Central memory CD4-positive, alpha-beta T cell (primary cell): ENCODE data around the gene ISLR2.
"Not testable (repeated sequence)": the region's sequence is repeated elsewhere in the genome, so short reads cannot be mapped to it uniquely, and the experiment has no call there.

Experiments
- DNase-seq: peaks from one replicate; pipeline ENCODE4 v3.0.0; 2022
- total RNA-seq, 3 experiments: gene quantifications; one replicate each; lab custom pipeline; 2026; lab: John Stamatoyannopoulos, UW

The ISLR2 gene, protein sequence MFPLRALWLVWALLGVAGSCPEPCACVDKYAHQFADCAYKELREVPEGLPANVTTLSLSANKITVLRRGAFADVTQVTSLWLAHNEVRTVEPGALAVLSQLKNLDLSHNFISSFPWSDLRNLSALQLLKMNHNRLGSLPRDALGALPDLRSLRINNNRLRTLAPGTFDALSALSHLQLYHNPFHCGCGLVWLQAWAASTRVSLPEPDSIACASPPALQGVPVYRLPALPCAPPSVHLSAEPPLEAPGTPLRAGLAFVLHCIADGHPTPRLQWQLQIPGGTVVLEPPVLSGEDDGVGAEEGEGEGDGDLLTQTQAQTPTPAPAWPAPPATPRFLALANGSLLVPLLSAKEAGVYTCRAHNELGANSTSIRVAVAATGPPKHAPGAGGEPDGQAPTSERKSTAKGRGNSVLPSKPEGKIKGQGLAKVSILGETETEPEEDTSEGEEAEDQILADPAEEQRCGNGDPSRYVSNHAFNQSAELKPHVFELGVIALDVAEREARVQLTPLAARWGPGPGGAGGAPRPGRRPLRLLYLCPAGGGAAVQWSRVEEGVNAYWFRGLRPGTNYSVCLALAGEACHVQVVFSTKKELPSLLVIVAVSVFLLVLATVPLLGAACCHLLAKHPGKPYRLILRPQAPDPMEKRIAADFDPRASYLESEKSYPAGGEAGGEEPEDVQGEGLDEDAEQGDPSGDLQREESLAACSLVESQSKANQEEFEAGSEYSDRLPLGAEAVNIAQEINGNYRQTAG
- total RNA-seq = 0 reads per million in 3 experiments

GRCh38 chr15:74130155-74130848, at the start of gene ISLR2:
Gene ISLR2, plus strand, starts transcription at chr15:74130586. Its CDS starts 2,169 bp downstream, at chr15:74132755.
- no peak for DNase-seq

- not testable (repeated sequence) for DNase-seq
Measured at GRCh38 chr15:74082450-74082849, 47.9 kb upstream of the ISLR2 start, which contains the start of gene GOLGA6A. Gene GOLGA6A, minus strand, starts transcription at chr15:74082550. Its CDS starts 41 bp downstream, at chr15:74082509.

DNA sequence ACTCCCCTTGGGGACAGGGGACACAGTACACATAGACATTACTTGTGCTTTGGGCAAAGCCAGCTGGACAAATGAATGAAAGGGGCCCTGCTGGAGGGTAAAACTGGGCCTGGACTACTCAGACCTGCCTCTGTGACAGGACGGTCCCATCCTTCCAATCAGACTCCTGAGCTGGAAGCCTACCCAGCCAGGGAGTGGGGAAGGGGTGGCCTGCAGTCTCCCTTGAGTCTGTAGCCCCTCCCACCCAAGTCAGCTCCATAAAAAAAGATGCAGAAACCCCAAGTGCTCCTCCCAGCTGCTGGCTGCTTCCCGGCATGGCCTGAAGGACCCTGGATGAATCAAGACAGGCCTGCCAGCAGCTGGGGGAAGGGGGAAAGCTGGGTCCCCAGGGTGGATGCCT, 35.8 kb upstream of the ISLR2 start:
- not testable (repeated sequence) for DNase-seq

- DNase-seq = not testable (repeated sequence)
Measured at GRCh38 chr15:74095610-74096009, 34.8 kb upstream of the ISLR2 start.

DNA sequence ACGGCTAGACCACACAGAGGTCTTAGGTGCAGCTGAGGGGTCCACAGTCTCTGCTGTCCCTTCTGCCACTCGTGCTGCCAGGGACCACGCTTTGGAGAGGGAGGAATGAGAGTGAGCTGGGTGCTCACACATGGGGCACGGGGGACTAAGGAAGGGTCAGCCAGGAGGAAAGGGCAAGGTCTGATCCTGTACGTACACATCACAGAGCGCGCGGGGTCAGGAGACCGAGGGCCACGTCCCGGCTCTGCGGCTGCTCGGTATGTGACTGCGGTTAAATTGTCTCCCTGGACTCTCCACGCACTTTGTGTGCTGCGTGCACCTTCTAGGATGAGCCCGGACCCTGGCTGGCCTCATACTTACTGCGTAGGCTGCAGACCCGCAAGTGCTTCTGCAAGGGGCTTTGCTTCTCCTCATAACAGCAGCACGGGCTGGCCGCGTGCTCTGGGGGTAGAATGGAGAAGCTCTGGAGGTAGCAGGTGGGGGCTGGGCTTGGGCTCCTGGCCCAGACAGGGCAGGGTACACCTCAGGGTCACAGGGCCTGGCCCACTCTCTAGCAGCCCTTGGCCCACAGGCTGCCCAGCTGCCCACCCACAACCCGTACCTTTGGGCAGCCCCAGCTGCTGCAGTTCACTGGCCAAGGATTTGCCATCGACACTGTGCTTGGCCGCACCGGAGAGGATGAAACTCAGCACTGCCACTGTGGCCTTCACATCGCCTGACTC, 33.5 kb upstream of the ISLR2 start:
- not testable (repeated sequence) for DNase-seq

GRCh38 chr15:74099963-74100733, 30.2 kb upstream of the ISLR2 start:
- DNase-seq = peak; percentile 54

DNA sequence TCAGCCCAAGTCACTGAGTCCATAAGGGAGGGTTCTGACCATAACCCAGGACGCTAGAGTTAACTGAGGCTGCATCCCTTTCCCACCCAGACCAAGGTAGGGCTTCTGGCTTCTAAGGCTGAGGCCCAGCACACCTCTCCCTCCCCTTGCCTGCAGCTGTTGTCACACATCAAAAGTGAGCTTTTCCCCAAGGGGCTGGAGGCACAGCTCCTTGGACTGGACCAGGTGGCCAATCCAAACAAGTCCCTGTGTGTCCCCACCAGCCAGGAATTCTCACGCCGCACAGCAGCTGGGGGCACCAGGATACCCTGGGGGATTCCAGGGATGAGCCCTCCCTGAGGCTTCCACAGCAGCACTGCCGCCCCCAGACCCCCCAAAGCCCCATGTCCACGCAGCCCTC, 22.3 kb upstream of the ISLR2 start:
- DNase-seq = no peak

DNA sequence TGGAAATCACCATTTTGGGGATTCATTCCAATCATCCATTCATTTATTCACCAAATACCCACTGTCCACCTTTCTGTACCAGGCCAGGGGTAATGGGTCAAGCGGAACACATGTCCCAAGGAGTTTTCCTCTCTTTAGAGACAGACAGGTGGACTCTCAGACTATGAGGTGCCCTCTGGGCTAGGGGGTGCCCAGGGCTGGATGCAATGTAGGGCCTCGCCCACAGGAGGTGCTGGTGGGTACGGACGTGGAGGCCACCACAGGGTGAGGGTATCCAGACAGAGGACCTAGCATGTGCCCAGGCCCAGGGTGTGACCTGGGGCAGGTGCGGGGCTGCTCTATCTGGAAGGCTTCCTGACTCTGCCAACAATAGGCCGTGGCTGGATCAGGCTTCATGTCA, 21.8 kb upstream of the ISLR2 start:
- DNase-seq = not testable (repeated sequence)

DNA sequence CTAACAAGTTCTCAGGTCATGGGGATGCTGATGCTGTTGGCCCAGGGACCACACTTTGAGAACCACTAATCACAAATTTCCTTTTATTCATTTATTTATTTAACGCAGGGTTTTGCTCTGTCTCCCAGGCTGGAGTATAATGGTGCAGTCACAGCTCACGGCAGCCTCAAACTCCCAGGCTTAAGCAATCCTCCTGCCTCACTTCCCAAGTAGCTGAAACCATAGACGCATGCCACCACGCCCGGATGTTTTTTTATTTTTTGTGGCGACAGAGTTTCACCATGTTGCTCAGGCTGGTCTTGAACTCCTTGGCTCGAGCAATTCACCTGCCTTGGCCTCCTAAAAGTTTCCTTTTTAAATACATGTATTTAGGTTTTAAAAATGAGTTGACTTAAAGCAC, 20.7 kb upstream of the ISLR2 start:
- DNase-seq = no peak

- no peak for DNase-seq
Measured at GRCh38 chr15:74120426-74120825, 10.0 kb upstream of the ISLR2 start.

GRCh38 chr15:74121039-74121438, 9.3 kb upstream of the ISLR2 start:
- DNase-seq = no peak

- DNase-seq = no peak
Measured at GRCh38 chr15:74121858-74122257, 8.5 kb upstream of the ISLR2 start.

DNA sequence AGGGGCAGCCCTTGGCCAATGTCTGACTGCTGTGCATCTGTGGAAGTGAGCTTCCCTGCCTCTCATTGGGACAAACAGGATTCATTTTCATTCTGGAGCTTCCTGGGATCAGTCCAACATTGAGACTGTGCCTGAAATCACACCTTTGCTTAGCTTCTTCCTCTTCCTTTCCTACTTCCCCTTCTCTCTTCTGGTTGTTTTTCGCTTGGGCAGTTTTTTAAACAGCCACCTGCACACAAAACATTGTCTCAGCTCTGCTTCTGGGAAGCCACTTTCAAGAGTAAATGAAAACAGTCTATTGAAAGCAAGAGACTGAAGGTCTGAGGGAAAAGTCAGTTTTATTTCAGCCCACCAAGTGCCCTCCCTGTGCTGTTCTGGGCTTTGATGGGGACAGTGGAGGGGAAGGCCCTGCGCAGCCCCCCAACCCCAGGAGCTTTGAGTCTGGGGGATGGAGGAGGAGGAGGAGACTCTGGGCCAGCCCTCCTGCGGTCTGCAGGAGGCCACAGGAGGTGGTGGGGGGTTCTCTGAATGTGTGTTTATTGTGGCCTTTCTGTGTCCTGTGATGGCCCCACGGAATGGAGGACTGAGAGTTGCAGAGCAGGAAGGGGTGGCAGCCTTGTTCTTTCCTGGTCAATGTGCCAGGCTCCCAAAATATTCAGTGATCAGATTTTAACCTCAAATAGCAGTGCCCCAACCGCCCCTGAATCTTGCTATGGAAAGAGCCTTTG, 7.8 kb upstream of the ISLR2 start:
- no peak for DNase-seq

GRCh38 chr15:74123131-74123429, 7.3 kb upstream of the ISLR2 start:
- DNase-seq = no peak

DNA sequence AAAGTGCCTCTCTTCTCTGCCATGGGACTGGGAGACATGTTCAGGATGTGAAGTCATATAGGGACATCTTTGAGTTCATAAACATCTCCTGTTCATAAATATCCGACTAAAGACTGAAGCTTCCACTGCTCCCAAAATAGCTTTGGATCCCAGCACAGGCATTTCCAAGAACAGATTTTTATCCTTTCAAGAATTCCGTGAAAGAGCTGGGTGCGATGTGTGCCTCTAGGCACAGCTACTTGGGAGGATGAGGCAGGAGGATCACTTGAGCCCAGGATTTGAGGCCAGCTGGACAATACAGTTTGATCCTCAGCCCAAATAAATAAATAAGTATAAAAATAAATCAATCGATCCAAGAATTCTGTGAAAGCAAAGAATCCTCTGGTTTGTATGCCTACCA, 6.7 kb upstream of the ISLR2 start:
- DNase-seq = no peak

DNA sequence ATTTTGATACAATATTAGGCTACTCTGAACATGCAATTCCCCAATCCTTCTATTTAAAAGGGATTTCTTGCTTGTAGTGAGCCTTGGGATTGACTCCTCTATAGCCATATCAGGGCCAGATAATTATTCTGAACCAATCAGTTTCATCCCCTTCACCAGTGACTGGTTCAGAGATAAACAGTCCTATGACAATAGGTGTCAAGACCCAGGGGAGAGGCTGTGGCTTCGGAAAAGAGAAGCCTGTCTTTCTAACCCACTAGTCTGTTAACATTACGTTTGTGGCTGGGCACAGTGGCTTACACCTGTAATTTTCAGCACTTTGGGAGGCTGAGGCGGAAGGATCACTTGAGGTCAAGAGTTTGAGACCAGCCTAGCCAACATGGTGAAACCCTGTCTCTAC, 6.2 kb upstream of the ISLR2 start:
- DNase-seq = no peak

DNA sequence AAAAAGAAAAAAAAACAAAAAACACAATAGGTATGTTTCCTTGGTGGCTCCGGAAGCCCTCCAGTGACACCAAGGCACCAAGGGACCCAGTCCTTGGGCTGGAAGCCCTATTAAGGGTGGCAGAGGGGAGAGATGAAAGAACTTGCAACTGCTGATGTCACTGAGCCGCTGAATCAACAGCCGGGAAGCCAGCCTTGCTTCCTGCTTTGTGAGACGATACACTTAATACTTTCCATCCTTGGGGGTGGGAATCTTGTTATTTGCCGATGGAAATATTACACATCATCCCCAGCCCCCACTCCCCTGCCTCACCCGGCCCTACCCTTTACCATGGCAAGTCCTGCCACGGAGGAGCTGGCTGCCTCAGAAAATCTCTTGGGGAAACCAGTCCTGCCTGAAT, 5.6 kb upstream of the ISLR2 start:
- DNase-seq = no peak

GRCh38 chr15:74127255-74127953, 3.0 kb upstream of the ISLR2 start:
- DNase-seq = peak; percentile 67

DNA sequence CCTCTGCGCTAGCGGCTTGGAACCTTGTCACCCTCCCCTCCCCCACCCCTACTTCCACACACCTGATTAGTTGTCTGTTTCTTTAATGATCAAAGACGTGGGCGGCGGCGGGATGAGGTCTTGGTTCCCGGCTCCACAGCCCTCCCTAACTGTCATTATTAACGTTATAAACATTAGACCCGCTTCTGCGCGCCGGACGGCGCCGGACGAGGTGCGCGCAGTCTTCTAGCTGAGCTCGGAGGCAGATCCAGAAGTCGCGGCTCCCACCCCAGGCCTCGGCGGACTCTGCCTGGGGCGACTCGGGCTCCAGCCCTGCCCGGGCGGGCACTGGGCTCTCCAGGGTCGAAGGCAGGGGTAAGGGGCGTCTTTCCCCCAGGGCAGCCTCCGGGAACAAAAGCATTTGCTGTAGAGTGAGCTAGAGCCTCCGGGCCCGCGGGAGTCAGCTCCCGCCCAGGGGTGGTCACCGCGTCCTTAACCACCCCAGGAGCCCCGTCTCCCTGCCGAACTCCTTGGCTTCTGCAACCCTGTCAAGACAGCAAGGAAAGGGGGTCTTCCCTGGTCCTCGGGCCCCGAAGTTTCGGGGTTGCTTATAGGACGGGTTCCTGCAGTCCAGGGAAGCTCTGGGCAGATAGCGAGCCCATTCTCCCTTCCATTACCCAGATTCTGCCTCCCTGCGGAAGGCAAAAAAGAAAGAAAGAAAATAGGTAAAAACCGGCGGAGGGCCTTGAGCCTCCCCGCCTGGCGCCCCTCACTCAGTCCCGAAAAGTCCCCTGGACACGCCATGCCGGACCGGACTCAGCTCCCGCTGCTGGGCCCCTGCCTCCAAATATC, 2.2 kb upstream of the ISLR2 start:
- DNase-seq = no peak
